Measurements from ENCODE around the gene SHC2.

- TF ChIP-seq POLR2A (IDR thresholded peaks at IDR 0.05; ENCODE audit: low read length) (no peak), GATA1 (IDR thresholded peaks at IDR 0.05; ENCODE audit: low read depth, low read length) (no peak)
Measured at GRCh38 chr19:391207-391557, 69.7 kb downstream of the SHC2 start.
